ENCODE data around the gene PHLDB2. TPM values are rescaled to one million over a fixed set of nuclear protein-coding genes. Genes with fewer than 3 reads are reported as not detected.

Gene PHLDB2
- total RNA-seq, 1 experiment from 2014 or later = 60.5 TPM

GRCh38 chr3:111976254-111976653 lies 117.2 kb downstream of the PHLDB2 start:
- Histone ChIP-seq H3K4me1 (no peaks in the 10 kb centered on the region; the same call in 1 of the 2 replicates), H3K27me3 (replicated peaks; ENCODE audit: control insufficient read depth, insufficient read depth, low read length) (no peaks in the 10 kb centered on the region), H3K9me3 (no peaks in the 10 kb centered on the region), H3K36me3 (ENCODE audit: control insufficient read depth, insufficient read depth, low read length) (no peaks in the 10 kb centered on the region), H3K4me3 (ENCODE audit: low read depth, low read length) (no peak overlapping the region)
- BruUV-seq (replicated peaks) = no TSS peak
- H3K9me3 Mint-ChIP-seq (ENCODE audit: unreplicated experiment) = no peaks in the 10 kb centered on the region
- DNase-seq = no peak
- H3K4me3 Mint-ChIP-seq (ENCODE audit: unreplicated experiment) = no peak overlapping the region
- no peak for TF ChIP-seq CTCF (IDR thresholded peaks at IDR 0.05; ENCODE audit: insufficient read depth in 1 of 2, low read depth in 1 of 2, low read length in 1 of 2, severe bottlenecking in 1 of 2, unreplicated experiment in 1 of 2)
- peaks cover 23% of the 10 kb centered on the region for H3K36me3 Mint-ChIP-seq (ENCODE audit: insufficient read depth, unreplicated experiment)
- intact Hi-C loops (cut with micrococcal nuclease; ENCODE audit: unreplicated experiment) = no loop called here
- H3K4me1 Mint-ChIP-seq (ENCODE audit: low read depth, unreplicated experiment) = peaks cover 7% of the 10 kb centered on the region
- POLR2A ChIA-PET = no interaction called here
- no peaks in the 10 kb centered on the region for H3K27me3 Mint-ChIP-seq (ENCODE audit: insufficient read depth, unreplicated experiment)
- CTCF ChIA-PET = no interaction called here
- no peak overlapping the region for H3K27ac Mint-ChIP-seq (ENCODE audit: unreplicated experiment)

GRCh38 chr3:111978583-111979433 lies 119.7 kb downstream of the PHLDB2 start, which contains the start of gene ABHD10:
Gene ABHD10 (plus strand): TSS chr3:111979026. CDS start chr3:111979062, 36 bp downstream.
- BruUV-seq (replicated peaks) = no TSS peak
- H3K27ac Mint-ChIP-seq (ENCODE audit: unreplicated experiment) = peak within 1 kb of the TSS; percentile 88
- peaks cover 7% of the 10 kb centered on the region for H3K4me1 Mint-ChIP-seq (ENCODE audit: low read depth, unreplicated experiment)
- DNase-seq = peak; percentile 93 to 96
- no peaks in the 10 kb centered on the region; the same call in 1 of the 2 replicates for H3K36me3 ChIP-seq (ENCODE audit: control insufficient read depth, insufficient read depth, low read length)
- no peaks in the 10 kb centered on the region for H3K9me3 Mint-ChIP-seq (ENCODE audit: unreplicated experiment)
- H3K27me3 ChIP-seq (replicated peaks; ENCODE audit: control insufficient read depth, insufficient read depth, low read length) = no peaks in the 10 kb centered on the region
- no peaks in the 10 kb centered on the region for H3K9me3 ChIP-seq
- H3K4me3 Mint-ChIP-seq (ENCODE audit: unreplicated experiment) = peak within 1 kb of the TSS; percentile 84
- H3K36me3 Mint-ChIP-seq (ENCODE audit: insufficient read depth, unreplicated experiment) = peaks cover 2% of the 10 kb centered on the region
- no peaks in the 10 kb centered on the region; the same call in 1 of the 2 replicates for H3K4me1 ChIP-seq
- POLR2A ChIA-PET = interaction anchor here (0.6 to 1.5 kb wide), 14 partner anchors 10 to 258 kb away, joined by 3 to 10 read pairs (median 4); partner anchors contain the start of gene C3orf52
- H3K27me3 Mint-ChIP-seq (ENCODE audit: insufficient read depth, unreplicated experiment) = no peaks in the 10 kb centered on the region
- intact Hi-C loops (cut with micrococcal nuclease; ENCODE audit: unreplicated experiment) = no loop called here
- TF ChIP-seq CTCF (IDR thresholded peaks at IDR 0.05; ENCODE audit: insufficient read depth in 1 of 2, low read depth in 1 of 2, low read length in 1 of 2, severe bottlenecking in 1 of 2, unreplicated experiment in 1 of 2) = no peak
- CTCF ChIA-PET = interaction anchor here (0.8 to 2.0 kb wide), 13 partner anchors 8 to 401 kb away, joined by 3 to 25 read pairs (median 5); no protein-coding TSS in a partner anchor
- H3K4me3 ChIP-seq (ENCODE audit: low read depth, low read length) = peak within 1 kb of the TSS; percentile 79

- ChIA-PET POLR2A (interaction anchor here (1.0 to 1.5 kb wide), 7 partner anchors 10 to 241 kb away, joined by 3 to 7 read pairs (median 5); partner anchors contain the start of gene C3orf52), CTCF (interaction anchor here (1.0 to 2.0 kb wide), 9 partner anchors 9 to 402 kb away, joined by 3 to 25 read pairs (median 8); no protein-coding TSS in a partner anchor)
- no peak for TF ChIP-seq CTCF (IDR thresholded peaks at IDR 0.05; ENCODE audit: insufficient read depth in 1 of 2, low read depth in 1 of 2, low read length in 1 of 2, severe bottlenecking in 1 of 2, unreplicated experiment in 1 of 2)
- Mint-ChIP-seq H3K4me1 (ENCODE audit: low read depth, unreplicated experiment) (peaks cover 7% of the 10 kb centered on the region), H3K27ac (ENCODE audit: unreplicated experiment) (peak overlapping the region; percentile 88), H3K27me3 (ENCODE audit: insufficient read depth, unreplicated experiment) (no peaks in the 10 kb centered on the region), H3K4me3 (ENCODE audit: unreplicated experiment) (peak overlapping the region; percentile 84), H3K36me3 (ENCODE audit: insufficient read depth, unreplicated experiment) (no peaks in the 10 kb centered on the region), H3K9me3 (ENCODE audit: unreplicated experiment) (no peaks in the 10 kb centered on the region)
- DNase-seq = no peak
- intact Hi-C loops (cut with micrococcal nuclease; ENCODE audit: unreplicated experiment) = no loop called here
- Histone ChIP-seq H3K36me3 (ENCODE audit: control insufficient read depth, insufficient read depth, low read length) (no peaks in the 10 kb centered on the region; the same call in 1 of the 2 replicates), H3K27me3 (replicated peaks; ENCODE audit: control insufficient read depth, insufficient read depth, low read length) (no peaks in the 10 kb centered on the region), H3K4me3 (ENCODE audit: low read depth, low read length) (peak overlapping the region; percentile 79), H3K4me1 (no peaks in the 10 kb centered on the region; the same call in 1 of the 2 replicates), H3K9me3 (no peaks in the 10 kb centered on the region)
- TSS peak; percentile 49 for BruUV-seq (replicated peaks)
Measured at GRCh38 chr3:111979434-111980038, 120.5 kb downstream of the PHLDB2 start.

Data from Caco-2 (cell line).